HL-60 (cell line): ENCODE measurements around the gene SLC1A7.

Source experiments
- POLR2AphosphoS5 ChIP-seq: IDR thresholded peaks from 2 replicates; pipeline ENCODE4 v1.6.1; 2012; ENCODE audit warnings: low read depth
- TF ChIP-seq, protein P1 (sequence below): IDR thresholded peaks from one replicate; pipeline ENCODE4 v1.5.1; 2011; ENCODE audit warnings: low read length, control low read depth, inconsistent platforms; ENCODE audit not compliant: insufficient read depth

DNA sequence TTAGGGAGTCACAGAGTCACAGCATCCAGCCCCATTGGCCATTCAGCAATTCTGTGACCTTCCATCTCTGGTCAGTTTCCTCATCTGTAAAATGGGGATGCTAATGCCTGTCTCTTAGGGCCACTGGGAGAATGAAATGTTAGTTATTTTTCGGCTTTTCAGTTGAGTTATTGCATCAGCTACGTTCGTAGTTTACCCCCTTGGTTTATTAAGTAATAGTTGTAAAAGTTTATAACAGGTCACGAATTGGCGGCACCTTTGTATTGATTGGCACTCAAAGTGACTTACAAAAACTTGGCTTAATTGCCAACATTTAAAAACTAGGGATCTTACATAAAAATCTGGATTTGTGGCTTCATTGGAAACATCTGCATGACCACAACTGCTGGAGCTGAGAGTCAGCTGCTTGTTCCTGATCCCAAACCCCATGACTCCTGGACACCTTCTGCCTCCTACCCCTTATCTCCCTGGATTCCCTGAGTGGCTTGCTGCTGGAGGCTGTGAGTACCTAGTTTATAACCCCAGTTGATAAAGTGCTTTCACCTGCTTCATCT lies 23.0 kb upstream of the SLC1A7 start:
- TF ChIP-seq, protein P1, sequence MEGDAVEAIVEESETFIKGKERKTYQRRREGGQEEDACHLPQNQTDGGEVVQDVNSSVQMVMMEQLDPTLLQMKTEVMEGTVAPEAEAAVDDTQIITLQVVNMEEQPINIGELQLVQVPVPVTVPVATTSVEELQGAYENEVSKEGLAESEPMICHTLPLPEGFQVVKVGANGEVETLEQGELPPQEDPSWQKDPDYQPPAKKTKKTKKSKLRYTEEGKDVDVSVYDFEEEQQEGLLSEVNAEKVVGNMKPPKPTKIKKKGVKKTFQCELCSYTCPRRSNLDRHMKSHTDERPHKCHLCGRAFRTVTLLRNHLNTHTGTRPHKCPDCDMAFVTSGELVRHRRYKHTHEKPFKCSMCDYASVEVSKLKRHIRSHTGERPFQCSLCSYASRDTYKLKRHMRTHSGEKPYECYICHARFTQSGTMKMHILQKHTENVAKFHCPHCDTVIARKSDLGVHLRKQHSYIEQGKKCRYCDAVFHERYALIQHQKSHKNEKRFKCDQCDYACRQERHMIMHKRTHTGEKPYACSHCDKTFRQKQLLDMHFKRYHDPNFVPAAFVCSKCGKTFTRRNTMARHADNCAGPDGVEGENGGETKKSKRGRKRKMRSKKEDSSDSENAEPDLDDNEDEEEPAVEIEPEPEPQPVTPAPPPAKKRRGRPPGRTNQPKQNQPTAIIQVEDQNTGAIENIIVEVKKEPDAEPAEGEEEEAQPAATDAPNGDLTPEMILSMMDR: no peak
- no peak for TF ChIP-seq POLR2AphosphoS5
